Right atrium auricular region (tissue), 2 donors: ENCODE data around the gene ASPRV1. TPM values are rescaled to one million over a fixed set of nuclear protein-coding genes. Genes with fewer than 3 reads are reported as not detected.

ENCODE experiments used
- DNase-seq: peaks from one replicate; pipeline ENCODE4 v3.0.0-alpha.2; 2019; ENCODE audit warnings: low spot score
- H3K27ac ChIP-seq, 2 donors: fragments of 200-600 bp; sonication (generic); 1 replicate in 1 of 2; 2 replicates in 1 of 2; pipeline ENCODE4 v1.5.1; 2016 to 2019
- H3K27me3 ChIP-seq, 2 donors: fragments of 200-600 bp; sonication (generic); one replicate each; pipeline versions ENCODE4 v1.5.1 to v1.6.0; 2017 to 2019
- H3K36me3 ChIP-seq: fragments of 200-600 bp; sonication (generic); one replicate; pipeline ENCODE4 v1.5.1; 2016
- H3K4me1 ChIP-seq, 2 donors: fragments of 200-600 bp; sonication (generic); one replicate each; pipeline versions ENCODE4 v1.5.1 to v1.6.0; 2017 to 2019
- H3K4me3 ChIP-seq, 2 donors: fragments of 200-600 bp; sonication (generic); 1 replicate in 1 of 2; 2 replicates in 1 of 2; pipeline ENCODE4 v1.5.1; 2017 to 2019; ENCODE audit warnings: mild to moderate bottlenecking in 1 of 2, moderate library complexity in 1 of 2
- H3K9me3 ChIP-seq, 2 donors: fragments of 200-600 bp; sonication (generic); one replicate each; pipeline ENCODE4 v1.5.1; 2019
- total RNA-seq, 2 donors: library from RNA; depleted of rRNA; stranded (reverse); fragments of >200 nt; gene quantifications; one replicate each; pipeline ENCODE4 v1.1.0, GENCODE V29; 2016
- TF ChIP-seq, protein P1 (sequence below), 2 donors: fragments of 200-600 bp; sonication (generic); IDR thresholded peaks; one replicate each; pipeline ENCODE4 v1.5.1; 2019; ENCODE audit warnings: antibody characterized with exemption in 2 of 2

Gene ASPRV1
- under 1 TPM; 0.33 to 0.83 TPM for total RNA-seq

- Histone ChIP-seq H3K4me1 (no peaks in the 10 kb centered on the region), H3K27me3 (no peaks in the 10 kb centered on the region), H3K27ac (no peak within 1 kb of the TSS), H3K4me3 (no peak within 1 kb of the TSS), H3K36me3 (no peaks in the 10 kb centered on the region), H3K9me3 (no peaks in the 10 kb centered on the region)
- TF ChIP-seq, protein P1, sequence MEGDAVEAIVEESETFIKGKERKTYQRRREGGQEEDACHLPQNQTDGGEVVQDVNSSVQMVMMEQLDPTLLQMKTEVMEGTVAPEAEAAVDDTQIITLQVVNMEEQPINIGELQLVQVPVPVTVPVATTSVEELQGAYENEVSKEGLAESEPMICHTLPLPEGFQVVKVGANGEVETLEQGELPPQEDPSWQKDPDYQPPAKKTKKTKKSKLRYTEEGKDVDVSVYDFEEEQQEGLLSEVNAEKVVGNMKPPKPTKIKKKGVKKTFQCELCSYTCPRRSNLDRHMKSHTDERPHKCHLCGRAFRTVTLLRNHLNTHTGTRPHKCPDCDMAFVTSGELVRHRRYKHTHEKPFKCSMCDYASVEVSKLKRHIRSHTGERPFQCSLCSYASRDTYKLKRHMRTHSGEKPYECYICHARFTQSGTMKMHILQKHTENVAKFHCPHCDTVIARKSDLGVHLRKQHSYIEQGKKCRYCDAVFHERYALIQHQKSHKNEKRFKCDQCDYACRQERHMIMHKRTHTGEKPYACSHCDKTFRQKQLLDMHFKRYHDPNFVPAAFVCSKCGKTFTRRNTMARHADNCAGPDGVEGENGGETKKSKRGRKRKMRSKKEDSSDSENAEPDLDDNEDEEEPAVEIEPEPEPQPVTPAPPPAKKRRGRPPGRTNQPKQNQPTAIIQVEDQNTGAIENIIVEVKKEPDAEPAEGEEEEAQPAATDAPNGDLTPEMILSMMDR (IDR thresholded peaks at IDR 0.05) = no peak
- no peak for DNase-seq
These were observed at the start of gene ASPRV1 for GRCh38 chr2:69961496-69961895. Gene ASPRV1 (minus strand): TSS chr2:69961631. CDS start chr2:69961436, 195 bp downstream.

GRCh38 chr2:70010576-70011111 is 49.2 kb upstream of the ASPRV1 start:
- TF ChIP-seq, protein P1 (IDR thresholded peaks at IDR 0.05) = no peak
- no peaks in the 10 kb centered on the region for H3K4me1 ChIP-seq
- no peaks in the 10 kb centered on the region for H3K36me3 ChIP-seq
- H3K4me3 ChIP-seq = no peak overlapping the region
- H3K9me3 ChIP-seq = no peaks in the 10 kb centered on the region
- no peaks in the 10 kb centered on the region for H3K27me3 ChIP-seq
- no peak for DNase-seq
- H3K27ac ChIP-seq = no peak overlapping the region

DNA sequence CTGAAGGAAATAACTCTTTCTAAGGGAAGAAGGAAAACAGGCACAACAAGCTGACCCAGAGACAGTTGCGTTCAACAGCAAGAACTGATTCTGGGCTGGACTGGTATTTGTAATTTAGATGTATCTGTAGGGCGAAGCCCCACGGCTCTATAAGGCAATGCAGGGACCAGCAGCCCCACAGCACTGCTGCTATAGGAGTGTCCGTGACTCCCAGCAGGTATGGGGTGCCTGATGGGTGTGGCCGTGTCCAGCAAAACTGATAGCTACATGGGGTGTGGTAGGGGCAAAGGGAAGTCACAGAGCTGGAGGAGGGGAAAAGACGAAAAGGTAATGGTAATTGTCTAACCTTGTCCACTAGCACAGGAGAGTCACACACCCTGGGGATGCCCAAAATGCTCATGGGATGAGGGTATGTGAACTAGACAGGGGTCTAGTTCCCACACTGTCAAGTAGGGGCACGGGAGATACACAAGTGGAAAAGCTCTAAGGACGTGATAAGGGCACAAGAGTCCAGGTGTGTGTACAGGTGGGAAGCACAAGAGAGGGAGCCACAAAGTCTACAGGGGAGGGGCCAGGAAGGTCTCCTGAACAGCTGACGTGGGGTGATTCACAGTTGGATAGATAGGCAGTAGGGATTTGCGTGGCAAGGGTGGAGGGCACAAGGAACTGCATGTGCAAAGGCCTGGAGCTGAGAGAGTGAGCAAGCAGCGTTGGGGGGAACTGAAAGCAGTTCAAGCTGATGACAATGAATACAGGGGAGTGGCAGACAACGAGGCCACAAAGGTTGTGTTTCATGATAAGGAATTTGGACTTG is 48.5 kb upstream of the ASPRV1 start:
- no peaks in the 10 kb centered on the region for H3K4me1 ChIP-seq
- no peak overlapping the region for H3K27ac ChIP-seq
- no peak for DNase-seq
- TF ChIP-seq, protein P1 (IDR thresholded peaks at IDR 0.05) = no peak
- no peaks in the 10 kb centered on the region for H3K27me3 ChIP-seq
- no peaks in the 10 kb centered on the region for H3K36me3 ChIP-seq
- H3K9me3 ChIP-seq = no peaks in the 10 kb centered on the region
- no peak overlapping the region for H3K4me3 ChIP-seq

DNA sequence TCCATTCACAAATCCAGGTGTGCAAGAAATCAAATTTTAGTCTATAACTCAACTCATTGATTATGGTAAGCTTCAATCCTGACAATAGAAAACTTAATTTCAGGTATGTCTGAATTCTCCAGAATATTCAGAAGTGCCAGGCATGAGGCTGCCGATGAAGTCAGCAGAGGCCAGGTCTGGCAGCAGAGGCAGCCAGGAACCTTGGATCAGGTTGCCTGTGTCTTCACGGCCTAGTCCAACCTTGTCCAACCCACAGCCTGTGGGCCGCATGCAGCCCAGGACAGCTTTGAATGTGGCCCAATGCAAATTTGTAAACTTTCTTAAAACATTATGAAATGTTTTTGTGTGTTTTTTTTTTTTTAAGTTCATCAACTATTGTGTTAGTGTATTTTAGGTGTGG is 46.9 kb upstream of the ASPRV1 start:
- Histone ChIP-seq H3K4me1 (no peaks in the 10 kb centered on the region), H3K36me3 (no peaks in the 10 kb centered on the region), H3K4me3 (no peak overlapping the region), H3K9me3 (no peaks in the 10 kb centered on the region), H3K27ac (no peak overlapping the region), H3K27me3 (no peaks in the 10 kb centered on the region)
- no peak for DNase-seq
- TF ChIP-seq, protein P1 (IDR thresholded peaks at IDR 0.05) = no peak

DNA sequence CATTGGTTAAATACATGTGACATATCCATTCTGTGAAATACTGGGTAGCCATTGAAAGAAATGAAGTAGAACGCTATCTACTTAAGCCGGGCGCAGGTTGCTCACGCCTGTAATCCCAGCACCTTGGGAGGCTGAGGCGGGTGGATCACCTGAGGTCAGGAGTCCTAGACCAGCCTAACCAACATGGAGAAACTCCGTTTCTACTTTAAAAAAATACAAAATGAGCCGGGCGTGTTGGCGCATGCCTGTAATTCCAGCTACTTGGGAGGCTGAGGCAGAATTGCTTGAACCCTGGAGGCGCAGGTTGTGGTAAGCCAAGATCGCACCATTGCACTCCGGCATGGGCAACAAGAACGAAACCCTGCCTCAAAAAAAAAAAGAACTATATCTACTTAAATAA is 45.7 kb upstream of the ASPRV1 start:
- Histone ChIP-seq H3K9me3 (no peaks in the 10 kb centered on the region), H3K4me3 (no peak overlapping the region), H3K4me1 (no peaks in the 10 kb centered on the region), H3K27ac (no peak overlapping the region), H3K36me3 (no peaks in the 10 kb centered on the region), H3K27me3 (no peaks in the 10 kb centered on the region)
- TF ChIP-seq, protein P1 (IDR thresholded peaks at IDR 0.05) = no peak
- no peak for DNase-seq
